Fibroblast of mammary gland (primary cell): Measurements from ENCODE around the gene SLC5A5.

ENCODE experiments used
- DNase-seq: peaks from one replicate; pipeline ENCODE4 v3.0.0-alpha.2; 2010; ENCODE audit warnings: low read depth
- H3K4me3 ChIP-seq: 2 replicates; pipeline ENCODE4 v1.5.1; 2011; ENCODE audit warnings: low read depth, mild to moderate bottlenecking, low read length, moderate library complexity; ENCODE audit not compliant: control insufficient read depth
- TF ChIP-seq, protein P1 (sequence below): conservative IDR thresholded peaks from 2 replicates; pipeline ENCODE4 v1.5.1; 2011; ENCODE audit warnings: low read depth, low read length, inconsistent platforms; ENCODE audit not compliant: control insufficient read depth, insufficient read depth

Gene SLC5A5

DNA sequence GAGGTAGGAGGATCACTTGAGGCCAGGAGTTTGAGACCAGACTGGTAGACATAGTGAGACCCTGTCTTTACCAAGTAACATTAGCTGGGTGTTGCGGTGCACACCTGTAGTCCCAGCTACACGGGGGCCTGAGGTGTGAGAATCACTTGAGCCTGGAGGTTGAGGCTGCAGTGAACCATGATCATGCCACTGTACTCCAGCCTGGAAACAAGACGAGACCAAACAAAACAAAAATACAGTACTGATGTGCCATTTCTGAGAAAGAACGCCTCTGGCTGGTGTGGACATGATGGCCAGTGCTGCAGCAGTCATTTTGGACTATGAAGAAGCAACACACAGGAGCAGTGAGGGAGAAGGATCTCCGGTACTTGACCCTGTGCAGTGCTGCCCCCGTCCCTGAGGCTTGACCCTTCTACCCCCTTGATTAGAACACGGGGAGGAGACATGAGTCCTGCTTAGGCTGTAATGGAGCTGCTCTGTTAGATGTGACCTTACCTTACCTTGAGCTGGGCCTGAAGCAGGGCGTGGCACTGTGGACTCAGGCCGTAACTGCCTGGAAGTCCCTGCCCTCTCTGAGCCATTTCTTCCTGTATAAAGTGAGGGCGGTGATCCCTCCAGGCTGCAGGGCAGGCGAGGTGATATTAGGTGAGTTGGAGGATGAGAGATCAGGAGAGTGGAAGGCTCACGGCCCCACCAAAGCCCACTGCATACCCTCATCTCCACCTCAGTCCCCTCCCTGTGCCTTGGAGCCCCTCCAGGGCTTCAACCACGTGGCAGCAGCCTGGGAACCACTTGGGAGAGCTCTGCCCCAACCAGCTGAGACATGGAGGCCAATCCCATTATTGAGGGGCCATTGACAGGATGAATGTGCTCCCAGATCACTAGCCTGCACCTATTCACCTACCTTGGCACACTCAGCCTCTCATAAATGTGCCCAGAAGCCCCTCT lies 6.1 kb upstream of the SLC5A5 start:
- TF ChIP-seq, protein P1, sequence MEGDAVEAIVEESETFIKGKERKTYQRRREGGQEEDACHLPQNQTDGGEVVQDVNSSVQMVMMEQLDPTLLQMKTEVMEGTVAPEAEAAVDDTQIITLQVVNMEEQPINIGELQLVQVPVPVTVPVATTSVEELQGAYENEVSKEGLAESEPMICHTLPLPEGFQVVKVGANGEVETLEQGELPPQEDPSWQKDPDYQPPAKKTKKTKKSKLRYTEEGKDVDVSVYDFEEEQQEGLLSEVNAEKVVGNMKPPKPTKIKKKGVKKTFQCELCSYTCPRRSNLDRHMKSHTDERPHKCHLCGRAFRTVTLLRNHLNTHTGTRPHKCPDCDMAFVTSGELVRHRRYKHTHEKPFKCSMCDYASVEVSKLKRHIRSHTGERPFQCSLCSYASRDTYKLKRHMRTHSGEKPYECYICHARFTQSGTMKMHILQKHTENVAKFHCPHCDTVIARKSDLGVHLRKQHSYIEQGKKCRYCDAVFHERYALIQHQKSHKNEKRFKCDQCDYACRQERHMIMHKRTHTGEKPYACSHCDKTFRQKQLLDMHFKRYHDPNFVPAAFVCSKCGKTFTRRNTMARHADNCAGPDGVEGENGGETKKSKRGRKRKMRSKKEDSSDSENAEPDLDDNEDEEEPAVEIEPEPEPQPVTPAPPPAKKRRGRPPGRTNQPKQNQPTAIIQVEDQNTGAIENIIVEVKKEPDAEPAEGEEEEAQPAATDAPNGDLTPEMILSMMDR = no peak
- no peak overlapping the region for H3K4me3 ChIP-seq
- DNase-seq = no peak

DNA sequence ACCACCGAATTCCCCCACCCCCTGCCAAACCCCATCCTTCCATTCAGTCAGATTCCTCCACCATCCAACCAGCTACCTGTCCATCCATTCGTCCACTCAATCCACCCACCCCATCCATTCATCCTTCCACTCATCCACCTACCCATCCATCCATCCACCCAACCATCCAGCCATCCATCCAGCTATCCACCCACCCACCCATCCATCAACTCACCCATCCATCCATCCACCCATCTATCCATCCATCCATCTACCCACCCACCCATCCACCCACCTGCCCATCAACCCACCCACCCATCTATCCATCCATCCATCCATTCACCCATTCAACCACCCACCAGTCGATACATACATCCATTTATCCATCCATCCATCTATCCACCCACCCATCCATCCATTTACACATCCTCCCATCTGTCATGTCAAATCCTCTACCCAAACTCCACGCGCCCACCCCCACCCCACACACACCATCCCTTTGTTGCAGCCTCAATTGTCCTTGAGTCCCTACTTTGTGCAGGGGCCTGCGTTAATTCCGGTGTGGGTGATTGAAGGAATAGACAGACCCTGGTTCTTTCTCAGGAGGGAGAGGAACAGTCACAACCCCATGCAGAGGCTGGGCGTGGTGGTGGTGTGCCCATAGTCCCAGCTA lies 5.3 kb upstream of the SLC5A5 start:
- TF ChIP-seq, protein P1 = no peak
- DNase-seq = no peak
- H3K4me3 ChIP-seq = no peak overlapping the region

DNA sequence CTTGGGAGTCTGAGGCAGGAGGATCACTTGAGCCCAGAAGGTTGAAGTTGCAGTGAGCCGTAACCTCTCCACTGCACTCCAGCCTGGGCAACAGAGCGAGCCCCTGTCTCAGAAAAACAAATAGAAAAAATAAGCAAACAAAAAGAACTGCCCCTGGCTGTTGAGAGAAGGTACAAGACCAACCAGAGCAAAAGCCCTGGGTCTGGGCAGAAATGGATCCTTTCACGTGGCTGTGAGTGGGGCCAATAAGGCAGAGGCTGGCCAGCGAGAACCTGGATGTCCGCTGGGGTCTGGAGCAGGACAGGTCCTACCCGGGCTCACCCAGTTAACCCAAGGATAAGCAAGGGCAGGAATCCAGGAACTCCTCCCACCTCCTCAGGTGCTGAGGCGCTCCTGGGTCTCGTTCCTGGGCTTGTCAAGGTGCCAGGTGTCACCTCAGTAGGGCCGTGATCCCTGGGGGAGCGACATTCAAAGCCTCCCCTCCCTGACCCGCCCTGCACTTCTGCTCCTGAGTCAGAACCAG lies 4.7 kb upstream of the SLC5A5 start:
- DNase-seq = no peak
- TF ChIP-seq, protein P1 = no peak
- no peak overlapping the region for H3K4me3 ChIP-seq

DNA sequence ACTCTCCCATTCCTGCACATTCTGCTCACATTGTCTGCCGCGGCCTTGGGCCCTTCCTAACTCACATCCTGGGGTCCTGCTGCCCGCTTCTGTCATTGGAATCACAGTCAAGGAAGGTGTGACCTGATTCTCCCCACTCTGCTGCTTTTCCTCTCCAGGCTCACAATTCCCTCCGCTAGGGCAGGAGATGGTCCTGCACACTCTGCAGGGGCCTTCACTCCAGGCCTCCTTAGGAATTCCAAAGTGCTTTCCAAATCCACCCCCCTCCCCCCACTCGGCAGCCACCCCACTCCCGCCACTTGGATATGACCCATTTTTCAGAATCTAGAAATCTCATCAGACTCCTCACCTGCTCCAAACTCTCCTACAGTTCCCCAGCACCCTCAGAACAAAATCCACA lies 3.1 kb upstream of the SLC5A5 start:
- no peak overlapping the region for H3K4me3 ChIP-seq
- TF ChIP-seq, protein P1 = no peak
- DNase-seq = no peak

DNA sequence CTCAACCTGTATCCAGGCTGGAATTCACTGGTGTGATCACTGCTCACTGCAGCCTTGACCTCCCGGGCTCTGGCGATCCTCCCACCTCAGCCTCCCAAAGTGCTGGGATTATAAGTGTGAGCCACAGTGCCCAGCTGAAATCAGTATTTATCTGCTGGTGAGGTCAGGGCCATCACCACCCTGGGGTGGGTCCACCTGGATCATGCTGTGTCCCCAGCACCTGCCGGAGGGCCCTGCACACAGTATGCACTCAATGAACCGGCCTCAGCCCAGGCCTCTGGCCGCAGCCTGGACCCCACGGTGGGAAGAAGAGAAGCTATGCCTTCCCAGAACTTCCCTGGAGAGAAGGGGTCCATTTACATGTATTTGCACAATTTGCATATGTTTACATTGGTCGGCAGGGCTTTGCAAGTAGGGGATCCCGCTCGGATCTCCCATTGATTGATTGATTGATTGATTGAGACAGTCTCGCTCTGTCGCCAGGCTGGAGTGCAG lies 2.6 kb upstream of the SLC5A5 start:
- no peak for DNase-seq
- H3K4me3 ChIP-seq = no peak overlapping the region
- TF ChIP-seq, protein P1 = no peak

DNA sequence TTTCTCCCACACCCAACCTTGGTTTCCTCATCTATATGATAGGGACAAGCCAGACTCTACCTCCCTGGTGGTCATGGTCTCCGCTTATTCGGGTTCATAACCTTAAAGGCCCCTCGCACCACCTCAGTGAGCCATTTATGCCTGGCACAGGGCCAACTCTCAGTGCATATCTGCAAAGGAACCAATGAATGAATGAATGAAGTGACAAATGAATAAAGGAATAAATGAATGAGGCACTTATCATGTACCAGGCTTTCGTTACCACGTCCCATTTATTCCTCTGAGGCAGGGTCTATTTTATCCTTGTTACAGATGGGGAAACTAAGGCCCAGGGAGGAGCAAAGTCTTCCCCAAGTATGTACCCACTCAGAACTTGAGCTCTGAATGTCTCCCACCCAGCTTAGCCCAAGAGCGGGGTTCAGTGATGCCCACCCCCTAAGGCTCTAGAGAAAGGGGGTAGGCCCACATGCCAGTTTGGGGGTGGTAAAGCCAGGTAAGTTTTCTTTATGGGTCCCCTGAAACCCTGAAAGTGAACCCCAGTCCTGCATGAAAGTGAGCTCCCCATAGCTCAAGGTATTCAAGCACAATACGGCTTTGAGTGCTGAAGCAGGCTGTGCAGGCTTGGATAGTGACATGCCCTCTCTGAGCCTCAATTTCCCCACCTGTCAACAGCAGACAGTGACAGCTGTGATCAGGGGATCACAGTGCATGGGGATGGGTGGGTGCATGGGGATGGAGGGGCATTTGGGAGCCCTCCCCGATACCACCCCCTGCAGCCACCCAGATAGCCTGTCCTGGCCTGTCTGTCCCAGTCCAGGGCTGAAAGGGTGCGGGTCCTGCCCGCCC lies 490 bp upstream of the SLC5A5 start:
- no peak overlapping the region for H3K4me3 ChIP-seq
- no peak for DNase-seq
- TF ChIP-seq, protein P1 = no peak
